ENCODE results near the gene PLCB2.

DNA sequence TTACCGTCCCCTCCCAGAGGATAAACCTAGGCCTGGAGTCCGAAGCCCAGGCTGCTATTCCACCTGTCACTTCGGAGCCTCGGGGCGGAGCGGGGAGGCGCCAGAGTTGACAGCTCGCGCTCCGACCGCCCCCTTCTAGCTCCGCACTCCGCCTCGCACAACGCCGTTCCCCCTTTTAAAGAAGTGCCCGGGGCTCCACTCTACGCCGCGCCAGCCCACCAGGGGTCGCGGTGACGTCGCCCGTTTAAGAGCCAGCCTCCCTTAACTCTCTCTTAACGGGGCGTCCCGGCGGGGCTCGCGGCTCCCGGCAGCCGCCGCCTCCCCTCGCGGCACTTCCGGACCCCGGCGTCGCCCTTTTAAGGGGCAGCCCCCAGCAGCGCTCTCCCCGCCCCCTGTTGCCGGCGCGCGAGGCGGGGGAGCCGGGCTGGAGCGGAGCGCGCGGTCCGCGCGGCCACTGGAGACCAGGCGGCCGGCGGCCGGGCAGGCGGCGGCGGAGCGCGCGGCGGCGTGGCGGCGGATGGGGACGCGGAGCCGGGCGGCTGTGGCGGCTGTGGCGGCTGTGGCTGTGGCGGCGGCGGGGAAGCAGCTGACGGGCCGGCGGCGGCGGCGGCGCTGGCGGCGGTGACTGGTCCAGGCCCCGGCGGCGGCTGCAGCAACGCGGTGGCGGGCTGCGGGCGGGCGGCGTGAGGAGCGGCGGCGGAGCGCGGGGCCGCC is 15.7 kb upstream of the PLCB2 start, which contains the start of gene INAFM2:
- TF ChIP-seq TAF1 (IDR thresholded peaks at IDR 0.05; ENCODE audit: borderline replicate concordance, insufficient read depth, low read length) (no peak), SIN3A (IDR thresholded peaks at IDR 0.05; ENCODE audit: borderline replicate concordance, insufficient read depth, low read length) (peak; percentile 63; the same call in 1 of the 2 replicates), FOXP2 (optimal IDR thresholded peaks at IDR 0.05; ENCODE audit: borderline replicate concordance, extremely low read depth, extremely low read length, insufficient read depth) (peak; percentile 52), POLR2AphosphoS5 (IDR thresholded peaks at IDR 0.05; ENCODE audit: low read depth, low read length) (no peak)
- TF ChIP-seq, protein P1, sequence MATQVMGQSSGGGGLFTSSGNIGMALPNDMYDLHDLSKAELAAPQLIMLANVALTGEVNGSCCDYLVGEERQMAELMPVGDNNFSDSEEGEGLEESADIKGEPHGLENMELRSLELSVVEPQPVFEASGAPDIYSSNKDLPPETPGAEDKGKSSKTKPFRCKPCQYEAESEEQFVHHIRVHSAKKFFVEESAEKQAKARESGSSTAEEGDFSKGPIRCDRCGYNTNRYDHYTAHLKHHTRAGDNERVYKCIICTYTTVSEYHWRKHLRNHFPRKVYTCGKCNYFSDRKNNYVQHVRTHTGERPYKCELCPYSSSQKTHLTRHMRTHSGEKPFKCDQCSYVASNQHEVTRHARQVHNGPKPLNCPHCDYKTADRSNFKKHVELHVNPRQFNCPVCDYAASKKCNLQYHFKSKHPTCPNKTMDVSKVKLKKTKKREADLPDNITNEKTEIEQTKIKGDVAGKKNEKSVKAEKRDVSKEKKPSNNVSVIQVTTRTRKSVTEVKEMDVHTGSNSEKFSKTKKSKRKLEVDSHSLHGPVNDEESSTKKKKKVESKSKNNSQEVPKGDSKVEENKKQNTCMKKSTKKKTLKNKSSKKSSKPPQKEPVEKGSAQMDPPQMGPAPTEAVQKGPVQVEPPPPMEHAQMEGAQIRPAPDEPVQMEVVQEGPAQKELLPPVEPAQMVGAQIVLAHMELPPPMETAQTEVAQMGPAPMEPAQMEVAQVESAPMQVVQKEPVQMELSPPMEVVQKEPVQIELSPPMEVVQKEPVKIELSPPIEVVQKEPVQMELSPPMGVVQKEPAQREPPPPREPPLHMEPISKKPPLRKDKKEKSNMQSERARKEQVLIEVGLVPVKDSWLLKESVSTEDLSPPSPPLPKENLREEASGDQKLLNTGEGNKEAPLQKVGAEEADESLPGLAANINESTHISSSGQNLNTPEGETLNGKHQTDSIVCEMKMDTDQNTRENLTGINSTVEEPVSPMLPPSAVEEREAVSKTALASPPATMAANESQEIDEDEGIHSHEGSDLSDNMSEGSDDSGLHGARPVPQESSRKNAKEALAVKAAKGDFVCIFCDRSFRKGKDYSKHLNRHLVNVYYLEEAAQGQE (IDR thresholded peaks at IDR 0.05; ENCODE audit: insufficient read depth in 1 of 2, low read depth in 2 of 2, low read length in 2 of 2): 0 out of 4 replicates have a peak, but pooled peaks of 1 of the 2 experiments have one; percentile 8
